Common myeloid progenitor, CD34-positive (primary cell): ENCODE measurements around the gene HSP90AB1.
A peak's percentile ranks its signal among the peaks of the same experiment; 100 is the strongest.

Source experiments
- CTCF ChIA-PET: fragments of 350-600 bp; sonication (Branson Sonifier 250); formaldehyde crosslinking; loops from one replicate; lab custom pipeline; 2021; ENCODE audit warnings: antibody characterized with exemption; lab: Charles Lee
- POLR2A ChIA-PET: fragments of 350-600 bp; sonication (Branson Sonifier 250); formaldehyde crosslinking; loops from one replicate; lab custom pipeline; 2021; ENCODE audit warnings: antibody characterized with exemption; lab: Charles Lee
- DNase-seq, 3 donors: peaks; one replicate each; pipeline versions ENCODE4 v3.0.0 to v3.0.0-alpha.2; 2013
- H3K27ac ChIP-seq, 2 experiments: 1 replicate in 1 of 2; 2 replicates in 1 of 2; pipeline ENCODE4 v1.7.0; 2013; ENCODE audit warnings: inconsistent platforms in 2 of 2, low read length in 2 of 2, mild to moderate bottlenecking in 2 of 2, low read depth in 1 of 2, moderate library complexity in 1 of 2; ENCODE audit not compliant: severe bottlenecking in 2 of 2, insufficient read depth in 1 of 2, poor library complexity in 1 of 2
- H3K27me3 ChIP-seq, 5 experiments: replicated peaks in 2 of 5; 1 replicate in 3 of 5; 2 replicates in 2 of 5; pipeline versions ENCODE4 v1.6.1 to v1.7.0; 2013; ENCODE audit warnings: low read length in 4 of 5, mild to moderate bottlenecking in 2 of 5, moderate library complexity in 2 of 5, inconsistent platforms in 1 of 5; ENCODE audit not compliant: insufficient read depth in 5 of 5, control insufficient read depth in 4 of 5
- H3K36me3 ChIP-seq, 4 experiments: 1 replicate in 2 of 4; 2 replicates in 2 of 4; pipeline versions ENCODE4 v1.6.1 to v1.7.0; 2013; ENCODE audit warnings: low read length in 3 of 4, control low read depth in 1 of 4, mild to moderate bottlenecking in 1 of 4; ENCODE audit not compliant: control insufficient read depth in 4 of 4, insufficient read depth in 4 of 4
- H3K4me1 ChIP-seq, 4 experiments: 1 replicate in 3 of 4; 2 replicates in 1 of 4; pipeline versions ENCODE4 v1.6.1 to v1.7.1; 2013; ENCODE audit warnings: low read length in 3 of 4, mild to moderate bottlenecking in 3 of 4, control low read depth in 1 of 4, inconsistent platforms in 1 of 4, moderate library complexity in 1 of 4; ENCODE audit not compliant: control insufficient read depth in 4 of 4, insufficient read depth in 4 of 4; ENCODE audit errors: control extremely low read depth in 1 of 4
- H3K4me3 ChIP-seq, 7 experiments: 1 replicate in 4 of 7; 2 replicates in 3 of 7; pipeline versions ENCODE4 v1.5.1 to v1.7.0; 2013; ENCODE audit warnings: mild to moderate bottlenecking in 7 of 7, low read length in 6 of 7, moderate library complexity in 6 of 7, inconsistent platforms in 2 of 7, low read depth in 2 of 7, control low read depth in 1 of 7; ENCODE audit not compliant: insufficient read depth in 4 of 7, control insufficient read depth in 1 of 7; ENCODE audit errors: extremely low read depth in 1 of 7
- H3K9me3 ChIP-seq, 5 experiments: 1 replicate in 4 of 5; 2 replicates in 1 of 5; pipeline versions ENCODE4 v1.6.1 to v1.7.1; 2013; ENCODE audit warnings: low read length in 4 of 5, mild to moderate bottlenecking in 2 of 5, inconsistent platforms in 1 of 5, low read depth in 1 of 5, moderate library complexity in 1 of 5; ENCODE audit not compliant: control insufficient read depth in 4 of 5, insufficient read depth in 2 of 5; ENCODE audit errors: control extremely low read depth in 1 of 5
- WGBS: methylation state at CpG from one replicate; pipeline ENCODE4 v1.1.5; 2013; ENCODE audit not compliant: insufficient coverage; 5-methylcytosine and 5-hydroxymethylcytosine counted together

HSP90AB1 gene

GRCh38 chr6:44221961-44222335 lies 25.0 kb upstream of the HSP90AB1 start:
- H3K4me3 ChIP-seq: peak overlapping the region in 1 of 7 experiments; percentile 78
- CTCF ChIA-PET: interaction anchor here (0.7 to 5.8 kb wide), 17 partner anchors 8 to 58 kb away, joined by 3 to 96 read pairs (median 4); partner anchors contain the start of gene HSP90AB1
- H3K9me3 ChIP-seq: no peaks in the 10 kb centered on the region
- H3K4me1 ChIP-seq: peaks cover 0 to 89% (median 79%) of the 10 kb centered on the region in 4 experiments
- H3K27ac ChIP-seq: no peak overlapping the region
- WGBS: no CpG with 5 or more reads among the region's 2 CpGs
- H3K36me3 ChIP-seq: peaks cover 0 to under 1% (median 0%) of the 10 kb centered on the region in 4 experiments
- H3K27me3 ChIP-seq: no peaks in the 10 kb centered on the region
- POLR2A ChIA-PET: interaction anchor here (0.7 to 2.4 kb wide), 2 partner anchors 25 to 42 kb away, joined by 4 to 9 read pairs; partner anchors contain the start of gene HSP90AB1
- DNase-seq: no peak

- peak in 1 of 3 donors; percentile 23 for DNase-seq
Measured at GRCh38 chr6:44222486-44223318, 24.2 kb upstream of the HSP90AB1 start.

GRCh38 chr6:44223319-44224028 lies 23.4 kb upstream of the HSP90AB1 start, which contains the start of gene SLC29A1:
Gene SLC29A1, plus strand, starts transcription at chr6:44223595. Its CDS starts 3,719 bp downstream, at chr6:44227314.
- ChIA-PET POLR2A (interaction anchor here (1.5 to 3.0 kb wide), 2 partner anchors 10 to 24 kb away, joined by 4 to 11 read pairs; partner anchors contain the start of gene HSP90AB1), CTCF (interaction anchor here (1.0 to 5.8 kb wide), 12 partner anchors 10 to 534 kb away, joined by 3 to 96 read pairs (median 4); partner anchors contain the start of gene HSP90AB1)
- H3K27ac ChIP-seq: peak within 1 kb of the TSS in 1 of 2 experiments; percentile 6
- H3K36me3 ChIP-seq: peaks cover 0 to 15% (median 0%) of the 10 kb centered on the region in 4 experiments
- H3K9me3 ChIP-seq: no peaks in the 10 kb centered on the region
- DNase-seq: peak; percentile 80 to 89 (median 88)
- peak within 1 kb of the TSS; percentile 10 to 78 (median 61) for H3K4me3 ChIP-seq
- H3K27me3 ChIP-seq: no peaks in the 10 kb centered on the region
- H3K4me1 ChIP-seq: peaks cover 0 to 83% (median 65%) of the 10 kb centered on the region in 4 experiments
- 0% methylated on average over 49 of the region's 73 CpGs for WGBS

More at GRCh38 chr6:44222486-44223318, 24.2 kb upstream of the HSP90AB1 start:
- Histone ChIP-seq H3K4me1 (peaks cover 0 to 89% (median 72%) of the 10 kb centered on the region in 4 experiments), H3K27me3 (no peaks in the 10 kb centered on the region), H3K27ac (no peak overlapping the region), H3K9me3 (no peaks in the 10 kb centered on the region), H3K36me3 (peaks cover 0 to 8% (median 0%) of the 10 kb centered on the region in 4 experiments), H3K4me3 (peak overlapping the region in 6 of 7 experiments; percentile 42 to 78 (median 60))
- POLR2A ChIA-PET: interaction anchor here (0.7 to 3.0 kb wide), 3 partner anchors 24 to 42 kb away, joined by 4 to 11 read pairs (median 9); partner anchors contain the start of gene HSP90AB1
- WGBS: 9% methylated on average over 19 of the region's 26 CpGs
- CTCF ChIA-PET: interaction anchor here (0.7 to 5.8 kb wide), 14 partner anchors 8 to 533 kb away, joined by 3 to 96 read pairs (median 4); partner anchors contain the start of gene HSP90AB1

GRCh38 chr6:44224029-44224964 lies 22.6 kb upstream of the HSP90AB1 start:
- no peaks in the 10 kb centered on the region for H3K27me3 ChIP-seq
- peaks cover 0 to 74% (median 57%) of the 10 kb centered on the region in 4 experiments for H3K4me1 ChIP-seq
- peak overlapping the region in 6 of 7 experiments; percentile 39 to 76 (median 60) for H3K4me3 ChIP-seq
- POLR2A ChIA-PET: interaction anchor here (1.5 to 3.0 kb wide), 2 partner anchors 9 to 23 kb away, joined by 4 to 11 read pairs; partner anchors contain the start of gene HSP90AB1
- H3K36me3 ChIP-seq: peaks cover 0 to 24% (median 4%) of the 10 kb centered on the region in 4 experiments
- 13% methylated on average over 3 of the region's 18 CpGs for WGBS
- H3K9me3 ChIP-seq: no peaks in the 10 kb centered on the region
- CTCF ChIA-PET: interaction anchor here (0.9 to 5.8 kb wide), 18 partner anchors 11 to 535 kb away, joined by 3 to 96 read pairs (median 4); partner anchors contain the start of gene HSP90AB1
- DNase-seq: no peak
- peak overlapping the region in 1 of 2 experiments; percentile 6 for H3K27ac ChIP-seq

- WGBS: 100% methylated on average over 2 of the region's 4 CpGs
- peaks cover 0 to 30% (median 9%) of the 10 kb centered on the region in 4 experiments for H3K36me3 ChIP-seq
- no peak for DNase-seq
- peaks cover 0 to 70% (median 53%) of the 10 kb centered on the region in 4 experiments for H3K4me1 ChIP-seq
- peak overlapping the region in 1 of 7 experiments; percentile 76 for H3K4me3 ChIP-seq
- H3K27ac ChIP-seq: no peak overlapping the region
- ChIA-PET POLR2A (interaction anchor here (1.5 to 3.0 kb wide), 2 partner anchors 9 to 22 kb away, joined by 4 to 11 read pairs; partner anchors contain the start of gene HSP90AB1), CTCF (interaction anchor here (0.9 to 5.8 kb wide), 15 partner anchors 11 to 127 kb away, joined by 3 to 96 read pairs (median 4); partner anchors contain the start of gene HSP90AB1)
- H3K27me3 ChIP-seq: no peaks in the 10 kb centered on the region
- no peaks in the 10 kb centered on the region for H3K9me3 ChIP-seq
Measured at GRCh38 chr6:44224965-44225305, 22.0 kb upstream of the HSP90AB1 start.
